ENCODE measurements around the gene DDTL. TPM values are rescaled to one million over a fixed set of nuclear protein-coding genes. Genes with fewer than 3 reads are reported as not detected.
"Not testable (repeated sequence)": the region's sequence is repeated elsewhere in the genome, so short reads cannot be mapped to it uniquely, and the experiment has no call there.

Gene DDTL
- total RNA-seq, 1 donor = 1.8 TPM

- TF ChIP-seq CTCF (IDR thresholded peaks at IDR 0.05; ENCODE audit: extremely low read depth, low read depth, low read length) = no peak
- DNase-seq (ENCODE audit: insufficient read length, low spot score, missing footprints) = no peak
- H3K4me2 ChIP-seq (ENCODE audit: insufficient read depth, low read length) = no peak overlapping the region
- peaks cover 8% of the 10 kb centered on the region for H3K9me3 ChIP-seq (ENCODE audit: low read depth, low read length)
- H4K20me1 ChIP-seq (ENCODE audit: insufficient read depth, low read length) = no peaks in the 10 kb centered on the region
- H3K4me3 ChIP-seq (ENCODE audit: insufficient read depth, low read length) = no peak overlapping the region
- H3K4me1 ChIP-seq (ENCODE audit: insufficient read depth, low read length) = no peaks in the 10 kb centered on the region
- no peak overlapping the region for H3K27ac ChIP-seq (ENCODE audit: low read depth, low read length)
- peaks cover 7% of the 10 kb centered on the region for H3K36me3 ChIP-seq (ENCODE audit: insufficient read depth, low read length)
- H3K79me2 ChIP-seq (ENCODE audit: insufficient read depth, low read length) = no peaks in the 10 kb centered on the region
- no peaks in the 10 kb centered on the region for H3K27me3 ChIP-seq (ENCODE audit: insufficient read depth, low read length)
- no peak overlapping the region for H2AFZ ChIP-seq (ENCODE audit: low read length)
These were observed 40.1 kb upstream of the DDTL start for GRCh38 chr22:23926561-23926960.

DNA sequence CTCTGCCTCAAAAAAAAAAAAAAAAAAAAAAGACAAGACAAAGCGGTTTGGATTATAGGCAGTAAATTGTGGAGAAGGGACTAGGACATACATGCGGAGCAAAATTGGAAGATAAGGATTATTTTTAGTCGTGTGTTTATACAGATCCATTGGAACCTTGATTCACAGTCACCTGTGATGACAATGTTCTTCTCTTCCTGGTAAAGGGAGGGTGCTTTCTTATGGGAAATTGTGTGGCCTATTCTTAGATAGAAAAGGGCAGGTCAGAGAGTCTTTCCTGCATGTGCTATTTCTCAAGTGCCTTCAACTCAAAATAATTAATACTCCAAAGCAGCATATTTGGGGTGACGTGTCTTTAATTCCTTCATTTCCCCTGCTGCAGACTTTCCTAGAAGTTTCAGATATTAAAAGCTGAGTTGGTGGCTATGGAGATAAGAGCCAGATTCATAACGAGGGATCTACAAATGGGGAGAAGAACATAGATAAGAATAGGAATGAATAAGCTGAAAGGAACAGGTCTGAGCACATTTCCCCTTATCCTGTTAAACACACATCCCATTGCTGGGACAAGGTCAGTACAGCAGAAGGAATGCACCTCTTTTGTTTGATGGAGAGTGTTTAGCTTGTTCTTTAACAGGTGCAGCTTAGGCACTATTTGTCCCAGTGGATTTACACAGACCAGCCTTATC, 28.2 kb upstream of the DDTL start:
- H3K4me1 ChIP-seq (ENCODE audit: insufficient read depth, low read length) = no peaks in the 10 kb centered on the region
- no peak overlapping the region for H3K4me2 ChIP-seq (ENCODE audit: insufficient read depth, low read length)
- no peak for TF ChIP-seq CTCF (IDR thresholded peaks at IDR 0.05; ENCODE audit: extremely low read depth, low read depth, low read length)
- H3K27me3 ChIP-seq (ENCODE audit: insufficient read depth, low read length) = no peaks in the 10 kb centered on the region
- H2AFZ ChIP-seq (ENCODE audit: low read length) = no peak overlapping the region
- DNase-seq (ENCODE audit: insufficient read length, low spot score, missing footprints) = no peak
- H3K27ac ChIP-seq (ENCODE audit: low read depth, low read length) = no peak overlapping the region
- no peak overlapping the region for H3K4me3 ChIP-seq (ENCODE audit: insufficient read depth, low read length)
- no peaks in the 10 kb centered on the region for H3K36me3 ChIP-seq (ENCODE audit: insufficient read depth, low read length)
- H3K79me2 ChIP-seq (ENCODE audit: insufficient read depth, low read length) = no peaks in the 10 kb centered on the region
- no peaks in the 10 kb centered on the region for H3K9me3 ChIP-seq (ENCODE audit: low read depth, low read length)
- H4K20me1 ChIP-seq (ENCODE audit: insufficient read depth, low read length) = no peaks in the 10 kb centered on the region

GRCh38 chr22:23939017-23939357, 27.7 kb upstream of the DDTL start:
- H3K79me2 ChIP-seq (ENCODE audit: insufficient read depth, low read length) = no peaks in the 10 kb centered on the region
- no peaks in the 10 kb centered on the region for H3K4me1 ChIP-seq (ENCODE audit: insufficient read depth, low read length)
- no peaks in the 10 kb centered on the region for H3K9me3 ChIP-seq (ENCODE audit: low read depth, low read length)
- no peak for TF ChIP-seq CTCF (IDR thresholded peaks at IDR 0.05; ENCODE audit: extremely low read depth, low read depth, low read length)
- no peak overlapping the region for H3K4me3 ChIP-seq (ENCODE audit: insufficient read depth, low read length)
- no peaks in the 10 kb centered on the region for H4K20me1 ChIP-seq (ENCODE audit: insufficient read depth, low read length)
- no peak overlapping the region for H3K27ac ChIP-seq (ENCODE audit: low read depth, low read length)
- no peak for DNase-seq (ENCODE audit: insufficient read length, low spot score, missing footprints)
- H3K4me2 ChIP-seq (ENCODE audit: insufficient read depth, low read length) = no peak overlapping the region
- no peak overlapping the region for H2AFZ ChIP-seq (ENCODE audit: low read length)
- H3K27me3 ChIP-seq (ENCODE audit: insufficient read depth, low read length) = no peaks in the 10 kb centered on the region
- no peaks in the 10 kb centered on the region for H3K36me3 ChIP-seq (ENCODE audit: insufficient read depth, low read length)

GRCh38 chr22:23940166-23940565, 26.5 kb upstream of the DDTL start:
- H3K4me1 ChIP-seq (ENCODE audit: insufficient read depth, low read length); H3K27ac ChIP-seq (ENCODE audit: low read depth, low read length); H3K4me2 ChIP-seq (ENCODE audit: insufficient read depth, low read length); DNase-seq (ENCODE audit: insufficient read length, low spot score, missing footprints); H2AFZ ChIP-seq (ENCODE audit: low read length); H3K4me3 ChIP-seq (ENCODE audit: insufficient read depth, low read length); H3K36me3 ChIP-seq (ENCODE audit: insufficient read depth, low read length); H3K27me3 ChIP-seq (ENCODE audit: insufficient read depth, low read length); H3K9me3 ChIP-seq (ENCODE audit: low read depth, low read length); H4K20me1 ChIP-seq (ENCODE audit: insufficient read depth, low read length); H3K79me2 ChIP-seq (ENCODE audit: insufficient read depth, low read length): not testable (repeated sequence)

- not testable (repeated sequence) for DNase-seq (ENCODE audit: insufficient read length, low spot score, missing footprints); H3K27me3 ChIP-seq (ENCODE audit: insufficient read depth, low read length); H4K20me1 ChIP-seq (ENCODE audit: insufficient read depth, low read length); H3K27ac ChIP-seq (ENCODE audit: low read depth, low read length); H3K79me2 ChIP-seq (ENCODE audit: insufficient read depth, low read length); H3K4me1 ChIP-seq (ENCODE audit: insufficient read depth, low read length); H3K4me3 ChIP-seq (ENCODE audit: insufficient read depth, low read length); H3K9me3 ChIP-seq (ENCODE audit: low read depth, low read length); H2AFZ ChIP-seq (ENCODE audit: low read length); H3K36me3 ChIP-seq (ENCODE audit: insufficient read depth, low read length); H3K4me2 ChIP-seq (ENCODE audit: insufficient read depth, low read length)
These were observed 19.3 kb upstream of the DDTL start for GRCh38 chr22:23947391-23947790.

DNA sequence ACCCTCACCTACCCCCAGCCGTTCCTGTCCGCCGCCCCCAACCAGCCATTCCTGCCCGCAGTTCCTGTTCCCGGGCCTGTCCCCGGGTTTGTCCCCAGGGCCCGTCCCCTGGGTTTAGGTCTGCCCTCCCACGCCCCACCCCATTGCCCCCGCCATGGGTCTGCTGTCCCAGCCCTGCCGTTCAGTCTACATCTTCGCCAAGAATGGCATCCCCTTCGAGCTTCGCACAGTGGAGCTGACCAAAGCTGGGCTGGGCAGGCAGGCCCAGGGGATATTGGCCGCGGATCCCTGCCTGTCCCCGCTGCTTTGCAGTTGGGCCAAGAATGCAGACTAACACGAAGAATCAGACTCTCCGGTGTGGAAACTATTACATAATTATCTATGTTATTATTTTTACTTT, 16.9 kb upstream of the DDTL start:
- H3K27ac ChIP-seq (ENCODE audit: low read depth, low read length); H3K4me1 ChIP-seq (ENCODE audit: insufficient read depth, low read length); H2AFZ ChIP-seq (ENCODE audit: low read length); H4K20me1 ChIP-seq (ENCODE audit: insufficient read depth, low read length); H3K9me3 ChIP-seq (ENCODE audit: low read depth, low read length); DNase-seq (ENCODE audit: insufficient read length, low spot score, missing footprints); H3K27me3 ChIP-seq (ENCODE audit: insufficient read depth, low read length); H3K4me3 ChIP-seq (ENCODE audit: insufficient read depth, low read length); H3K79me2 ChIP-seq (ENCODE audit: insufficient read depth, low read length); H3K4me2 ChIP-seq (ENCODE audit: insufficient read depth, low read length); H3K36me3 ChIP-seq (ENCODE audit: insufficient read depth, low read length): not testable (repeated sequence)

DNA sequence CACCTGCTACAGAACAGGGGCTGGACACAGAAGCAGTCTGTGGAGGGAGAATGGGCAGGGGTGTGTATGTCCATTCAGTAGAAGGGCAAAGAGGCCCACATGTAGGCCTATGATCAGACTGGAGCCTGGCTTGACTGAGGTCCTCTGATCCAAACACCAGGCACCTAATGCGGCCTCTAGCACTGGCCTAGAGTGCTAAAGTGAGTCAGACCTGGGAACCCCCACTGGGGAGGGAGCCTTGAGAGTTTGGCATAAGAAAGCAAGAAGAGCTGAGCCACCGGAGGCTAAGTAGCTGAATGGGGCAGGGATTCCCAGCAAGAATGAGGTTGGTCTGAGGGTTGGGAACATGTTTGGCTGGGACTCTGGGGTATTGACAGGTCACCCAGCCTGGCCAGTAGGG, 15.3 kb upstream of the DDTL start:
- not testable (repeated sequence) for H3K4me3 ChIP-seq (ENCODE audit: insufficient read depth, low read length); H3K27me3 ChIP-seq (ENCODE audit: insufficient read depth, low read length); H3K4me1 ChIP-seq (ENCODE audit: insufficient read depth, low read length); H3K27ac ChIP-seq (ENCODE audit: low read depth, low read length); H3K79me2 ChIP-seq (ENCODE audit: insufficient read depth, low read length); H2AFZ ChIP-seq (ENCODE audit: low read length); H4K20me1 ChIP-seq (ENCODE audit: insufficient read depth, low read length); H3K4me2 ChIP-seq (ENCODE audit: insufficient read depth, low read length); H3K9me3 ChIP-seq (ENCODE audit: low read depth, low read length); H3K36me3 ChIP-seq (ENCODE audit: insufficient read depth, low read length)
- peak; percentile 75 for DNase-seq (ENCODE audit: insufficient read length, low spot score, missing footprints)

All from osteoblast (primary cell).